GM23248 (cell line): Measurements from ENCODE around the gene ZBTB7C. TPM values are rescaled to one million over a fixed set of nuclear protein-coding genes. Genes with fewer than 3 reads are reported as not detected.

ENCODE experiments used
- DNase-seq: peaks from one replicate; pipeline ENCODE4 v3.0.0-alpha.2; 2015
- H2AFZ ChIP-seq: fragments of 200-600 bp; sonication (generic); 2 replicates; pipeline ENCODE4 v1.6.1; 2016; ENCODE audit warnings: antibody characterized with exemption
- H3F3A ChIP-seq: fragments of 200-600 bp; sonication (generic); 2 replicates; pipeline ENCODE4 v1.6.1; 2016; ENCODE audit warnings: mild to moderate bottlenecking, antibody characterized with exemption, mixed run types; ENCODE audit not compliant: insufficient read depth
- H3K27ac ChIP-seq: fragments of 200-600 bp; sonication (generic); 2 replicates; pipeline ENCODE4 v1.5.1; 2016; ENCODE audit warnings: mild to moderate bottlenecking
- H3K27me3 ChIP-seq: fragments of 200-600 bp; sonication (generic); replicated peaks from 2 replicates; pipeline ENCODE4 v1.6.1; 2016; ENCODE audit warnings: mild to moderate bottlenecking; ENCODE audit not compliant: insufficient read depth
- H3K36me3 ChIP-seq: fragments of 200-600 bp; sonication (generic); 2 replicates; pipeline ENCODE4 v1.6.1; 2016; ENCODE audit warnings: low read depth, mild to moderate bottlenecking
- H3K4me1 ChIP-seq: fragments of 200-600 bp; sonication (generic); 2 replicates; pipeline ENCODE4 v1.6.1; 2016; ENCODE audit warnings: mild to moderate bottlenecking; ENCODE audit not compliant: insufficient read depth
- H3K4me2 ChIP-seq: fragments of 200-600 bp; sonication (generic); one replicate; pipeline ENCODE4 v1.6.1; 2016; ENCODE audit warnings: mild to moderate bottlenecking; ENCODE audit not compliant: unreplicated experiment
- H3K4me3 ChIP-seq: fragments of 200-600 bp; sonication (generic); 2 replicates; pipeline ENCODE4 v1.5.1; 2016; ENCODE audit warnings: mild to moderate bottlenecking
- H3K79me2 ChIP-seq: fragments of 200-600 bp; sonication (generic); 2 replicates; pipeline ENCODE4 v1.6.1; 2016; ENCODE audit warnings: mild to moderate bottlenecking; ENCODE audit not compliant: insufficient read depth
- H3K9ac ChIP-seq: fragments of 200-600 bp; sonication (generic); 2 replicates; pipeline ENCODE4 v1.6.1; 2016; ENCODE audit warnings: mild to moderate bottlenecking
- H3K9me2 ChIP-seq: fragments of 200-600 bp; sonication (generic); 2 replicates; pipeline ENCODE4 v1.6.1; 2016; ENCODE audit warnings: mixed run types, mild to moderate bottlenecking, moderate library complexity; ENCODE audit not compliant: insufficient read depth
- H3K9me3 ChIP-seq: fragments of 200-600 bp; sonication (generic); one replicate; pipeline ENCODE4 v1.6.1; 2017; ENCODE audit warnings: low read depth
- H4K20me1 ChIP-seq: fragments of 200-600 bp; sonication (generic); 2 replicates; pipeline ENCODE4 v1.6.0; 2016; ENCODE audit not compliant: insufficient read depth
- EZH2 ChIP-seq: fragments of 200-600 bp; sonication (generic); IDR thresholded peaks from 2 replicates; pipeline ENCODE4 v1.6.1; 2018; ENCODE audit warnings: antibody characterized with exemption, mild to moderate bottlenecking; ENCODE audit not compliant: insufficient read depth, poor library complexity, severe bottlenecking
- EZH2phosphoT487 ChIP-seq: fragments of 200-600 bp; sonication (generic); IDR thresholded peaks from 2 replicates; pipeline ENCODE4 v1.6.1; 2018; ENCODE audit warnings: antibody characterized with exemption, moderate library complexity, mild to moderate bottlenecking, low read depth; ENCODE audit not compliant: insufficient read depth
- WGBS, 2 experiments: methylation state at CpG; one replicate each; pipeline ENCODE4 v1.1.6; 2015 to 2017; ENCODE audit warnings: low lambda C conversion rate in 2 of 2, low coverage in 1 of 2; ENCODE audit errors: missing lambda C conversion rate in 2 of 2; 5-methylcytosine and 5-hydroxymethylcytosine counted together
- in situ Hi-C: fragments of 300-500 bp; cut with MboI; formaldehyde crosslinking; loops from 2 replicates; pipeline ENCODE4 v1.15.0; 2020
- polyA plus RNA-seq: library from polyadenylated mRNA; unstranded; fragments of >200 nt; fragmentation: Nextera tagmentation; extraction: Ambion mirVana; gene quantifications from 2 replicates; pipeline ENCODE4 v1.2.1, GENCODE V29; 2016
- total RNA-seq: library from RNA; depleted of rRNA; stranded (reverse); fragments of >200 nt; shearing (Covaris generic); gene quantifications from 2 replicates; pipeline ENCODE4 v1.2.3, GENCODE V29; 2014

The ZBTB7C gene
- total and polyA plus RNA-seq, 2 experiments from 2014 or later, result not detected

- Histone ChIP-seq H2AFZ (no peak overlapping the region), H3K4me2 (no peak overlapping the region), H4K20me1 (no peaks in the 10 kb centered on the region), H3K9ac (no peak overlapping the region), H3K9me3 (no peaks in the 10 kb centered on the region), H3K27ac (no peak overlapping the region), H3K9me2 (no peaks in the 10 kb centered on the region), H3F3A (no peaks in the 10 kb centered on the region; the same call in 1 of the 2 replicates), H3K4me3 (no peak overlapping the region), H3K79me2 (no peaks in the 10 kb centered on the region), H3K27me3 (peaks cover 8% of the 10 kb centered on the region; the same call in 1 of the 2 replicates), H3K36me3 (no peaks in the 10 kb centered on the region), H3K4me1 (no peaks in the 10 kb centered on the region)
- no peak for TF ChIP-seq EZH2phosphoT487
- 43 to 59% methylated on average over 1 of the region's 1 CpG for WGBS, 2 experiments
- in situ Hi-C loops, result no loop called here
- no peak for DNase-seq
These were observed 415.8 kb downstream of the ZBTB7C start for GRCh38 chr18:47993409-47993808.

- TF ChIP-seq EZH2phosphoT487 (no peak), EZH2 (no peak)
- no peak overlapping the region for H3K4me3 ChIP-seq
- H4K20me1 ChIP-seq, result no peaks in the 10 kb centered on the region
- peaks cover 8% of the 10 kb centered on the region; the same call in 1 of the 2 replicates for H3K27me3 ChIP-seq
- H3K27ac ChIP-seq, result no peak overlapping the region
- H3K36me3 ChIP-seq, result no peaks in the 10 kb centered on the region
- WGBS, 2 experiments, result 3 to 8% methylated on average over 6 of the region's 6 CpGs
- H3K9me3 ChIP-seq, result no peaks in the 10 kb centered on the region
- no peaks in the 10 kb centered on the region for H3K4me1 ChIP-seq
- H3K9me2 ChIP-seq, result no peaks in the 10 kb centered on the region
- in situ Hi-C loops, result no loop called here
- no peak overlapping the region for H2AFZ ChIP-seq
- DNase-seq, result no peak
- H3K9ac ChIP-seq, result no peak overlapping the region
- no peaks in the 10 kb centered on the region for H3K79me2 ChIP-seq
- no peak overlapping the region for H3K4me2 ChIP-seq
- H3F3A ChIP-seq, result no peaks in the 10 kb centered on the region; the same call in 1 of the 2 replicates
These were observed 416.2 kb downstream of the ZBTB7C start for GRCh38 chr18:47992976-47993375.

- Histone ChIP-seq H3K79me2 (no peaks in the 10 kb centered on the region), H3K9me2 (no peaks in the 10 kb centered on the region), H3K4me3 (no peak overlapping the region), H3K4me1 (no peaks in the 10 kb centered on the region), H3K9ac (no peak overlapping the region), H4K20me1 (no peaks in the 10 kb centered on the region), H3K27ac (no peak overlapping the region), H3F3A (no peaks in the 10 kb centered on the region; the same call in 1 of the 2 replicates), H3K36me3 (no peaks in the 10 kb centered on the region), H3K4me2 (no peak overlapping the region), H2AFZ (no peak overlapping the region), H3K27me3 (peaks cover 8% of the 10 kb centered on the region; the same call in 1 of the 2 replicates), H3K9me3 (no peaks in the 10 kb centered on the region)
- 45 to 54% methylated on average over 4 of the region's 4 CpGs for WGBS, 2 experiments
- in situ Hi-C loops, result no loop called here
- TF ChIP-seq EZH2phosphoT487 (no peak), EZH2 (no peak)
- no peak for DNase-seq
These were observed 416.9 kb downstream of the ZBTB7C start for GRCh38 chr18:47992266-47992665.

- peaks cover 8% of the 10 kb centered on the region; the same call in 1 of the 2 replicates for H3K27me3 ChIP-seq
- H3K36me3 ChIP-seq, result no peaks in the 10 kb centered on the region
- no peak overlapping the region for H3K9ac ChIP-seq
- no peak overlapping the region for H3K4me3 ChIP-seq
- no peaks in the 10 kb centered on the region for H3F3A ChIP-seq
- DNase-seq, result no peak
- WGBS, 2 experiments, result 41 to 44% methylated on average over 5 of the region's 5 CpGs
- no peak for TF ChIP-seq EZH2
- no peak for TF ChIP-seq EZH2phosphoT487
- no peak overlapping the region for H2AFZ ChIP-seq
- in situ Hi-C loops, result no loop called here
- no peak overlapping the region for H3K4me2 ChIP-seq
- no peaks in the 10 kb centered on the region for H3K4me1 ChIP-seq
- no peaks in the 10 kb centered on the region for H3K79me2 ChIP-seq
- no peak overlapping the region for H3K27ac ChIP-seq
- no peaks in the 10 kb centered on the region for H3K9me3 ChIP-seq
- no peaks in the 10 kb centered on the region for H4K20me1 ChIP-seq
- H3K9me2 ChIP-seq, result no peaks in the 10 kb centered on the region
These were observed 418.2 kb downstream of the ZBTB7C start for GRCh38 chr18:47990981-47991380.

- Histone ChIP-seq H3K4me1 (no peaks in the 10 kb centered on the region), H3K9me3 (no peaks in the 10 kb centered on the region), H3K36me3 (no peaks in the 10 kb centered on the region), H3K9ac (no peak overlapping the region), H4K20me1 (no peaks in the 10 kb centered on the region), H3K27ac (no peak overlapping the region), H3K9me2 (no peaks in the 10 kb centered on the region), H3K27me3 (no peaks in the 10 kb centered on the region; the same call in 1 of the 2 replicates), H2AFZ (no peak overlapping the region), H3K79me2 (no peaks in the 10 kb centered on the region), H3K4me3 (no peak overlapping the region), H3F3A (no peaks in the 10 kb centered on the region), H3K4me2 (no peak overlapping the region)
- no peak for DNase-seq
- WGBS, 2 experiments, result 29 to 30% methylated on average over 3 of the region's 3 CpGs
- in situ Hi-C loops, result no loop called here
- no peak for TF ChIP-seq EZH2
- TF ChIP-seq EZH2phosphoT487, result no peak
These were observed 421.8 kb downstream of the ZBTB7C start for GRCh38 chr18:47987388-47987699.
